NT2/D1 (cell line): ENCODE measurements around the gene BRAT1.

Experiments
- SUZ12 ChIP-seq: IDR thresholded peaks from 2 replicates; pipeline ENCODE4 v1.6.1; 2011; ENCODE audit not compliant: insufficient read length, insufficient read depth; ENCODE audit errors: extremely low read depth
- YY1 ChIP-seq: IDR thresholded peaks from 2 replicates; pipeline ENCODE4 v1.6.1; 2011; ENCODE audit not compliant: insufficient read length, insufficient read depth
- ZNF274 ChIP-seq: IDR thresholded peaks from 2 replicates; pipeline ENCODE4 v1.6.1; 2011; ENCODE audit warnings: mild to moderate bottlenecking, low read depth, low read length

DNA sequence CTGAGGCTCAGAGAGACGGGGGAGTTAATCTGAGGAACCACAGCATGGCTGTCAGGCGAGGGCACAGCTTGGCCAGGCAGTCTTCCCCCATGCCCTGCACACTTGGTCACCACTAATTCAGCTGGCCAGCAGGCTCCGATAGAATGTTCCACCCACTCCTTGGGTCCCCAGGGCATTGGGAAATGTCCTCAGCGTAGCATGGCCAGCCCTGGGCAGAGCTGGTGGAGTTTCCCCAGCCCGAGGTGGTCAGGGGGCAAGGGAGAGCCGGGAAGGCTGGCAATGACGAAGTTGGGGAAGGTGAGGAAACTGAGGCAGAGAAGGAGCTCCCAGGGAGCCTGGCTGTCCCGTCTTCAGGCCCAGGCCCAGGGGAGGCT, 67.1 kb downstream of the BRAT1 start:
- no peak for TF ChIP-seq SUZ12
- no peak for TF ChIP-seq YY1
- no peak for TF ChIP-seq ZNF274
